ENCODE measurements around the gene DEFB128. TPM values are rescaled to one million over a fixed set of nuclear protein-coding genes. Genes with fewer than 3 reads are reported as not detected.

The DEFB128 gene
- total RNA-seq (2011; cell fraction: chromatin; rRNA removed; ENCODE audit: low replicate concordance) = not detected in 2 replicates
- not detected in 2 replicates for total RNA-seq (2011; cell fraction: nucleolus; rRNA removed)
- not detected in 2 replicates for total RNA-seq (2011; cell fraction: nucleoplasm; rRNA removed)
- total RNA-seq (2014; rRNA removed) (not detected in 2 replicates), total RNA-seq (2014; rRNA removed; fragmentation: Illumina TruSeq; extraction: Trizol) (not detected in 2 replicates), total RNA-seq (2015; rRNA removed; fragmentation: Illumina TruSeq; extraction: Trizol) (not detected in 2 replicates), total RNA-seq (2021) (not detected in 2 replicates), polyA plus RNA-seq (2011; rRNA removed) (not detected in 2 replicates), polyA plus RNA-seq (2014; fragmentation: Illumina TruSeq; extraction: Trizol) (not detected in 2 replicates), polyA plus RNA-seq (2014; fragmentation: Nextera tagmentation; extraction: Ambion mirVana) (not detected), polyA plus RNA-seq (2014; rRNA removed) (not detected in 2 replicates), polyA minus RNA-seq (2011; rRNA and poly(A)+ RNA removed) (not detected in 2 replicates), Bru-seq, nascent RNA (not detected), BruChase-seq, experiment 1, labeled RNA remaining after a 2-hour chase (not detected), BruChase-seq, experiment 2, labeled RNA remaining after a 6-hour chase (not detected)
- not detected in 2 replicates for polyA plus RNA-seq (2011; cell fraction: cytosol; rRNA removed)
- polyA plus RNA-seq (2011; cell fraction: nucleus; rRNA removed) = not detected in 2 replicates
- polyA plus RNA-seq (2012) = not detected in 2 replicates
- not detected in 2 replicates for polyA minus RNA-seq (2011; cell fraction: cytosol; rRNA and poly(A)+ RNA removed)
- not detected in 2 replicates for polyA minus RNA-seq (2011; cell fraction: nucleus; rRNA and poly(A)+ RNA removed)
- long read RNA-seq, experiment 1 = 0 reads
- long read RNA-seq, experiment 2 = 0 reads
- long read RNA-seq, experiment 3 = 0 reads

GRCh38 chr20:189611-190010 is at the start of gene DEFB128:
Gene DEFB128 (minus strand): TSS chr20:189711. CDS start chr20:189623, 88 bp downstream.
- in situ Hi-C loops (cut with MboI) = no loop called here
- WGBS (ENCODE audit: insufficient coverage, low coverage, missing lambda C conversion rate) = 6% methylated on average over 4 of the region's 7 CpGs
- CTCF ChIA-PET (ENCODE audit: low intra/inter-chr PET ratio) = no interaction called here
- no peak for TF ChIP-seq SAFB (IDR thresholded peaks at IDR 0.05; ENCODE audit: borderline replicate concordance, low read depth, low read length)
- TF ChIP-seq IFI16 (CRISPR knock-in tag; IDR thresholded peaks at IDR 0.05) = no peak
- TF ChIP-seq HDAC2 (IDR thresholded peaks at IDR 0.05) = no peak
- TF ChIP-seq ZNF174 (CRISPR knock-in tag; IDR thresholded peaks at IDR 0.05) = no peak
- no peak for TF ChIP-seq ID3 (CRISPR knock-in tag; IDR thresholded peaks at IDR 0.05)
- no peak for TF ChIP-seq ID3 (tag; IDR thresholded peaks at IDR 0.05)
- no peak for TF ChIP-seq TEAD2 (tag; IDR thresholded peaks at IDR 0.05)
- no peak for TF ChIP-seq HMG20A (CRISPR knock-in tag; conservative IDR thresholded peaks at IDR 0.05)
- no peak for TF ChIP-seq ZC3H4 (CRISPR knock-in tag; IDR thresholded peaks at IDR 0.05; ENCODE audit: borderline replicate concordance)
- TF ChIP-seq, protein P1, sequence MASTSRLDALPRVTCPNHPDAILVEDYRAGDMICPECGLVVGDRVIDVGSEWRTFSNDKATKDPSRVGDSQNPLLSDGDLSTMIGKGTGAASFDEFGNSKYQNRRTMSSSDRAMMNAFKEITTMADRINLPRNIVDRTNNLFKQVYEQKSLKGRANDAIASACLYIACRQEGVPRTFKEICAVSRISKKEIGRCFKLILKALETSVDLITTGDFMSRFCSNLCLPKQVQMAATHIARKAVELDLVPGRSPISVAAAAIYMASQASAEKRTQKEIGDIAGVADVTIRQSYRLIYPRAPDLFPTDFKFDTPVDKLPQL (IDR thresholded peaks at IDR 0.05; ENCODE audit: extremely low read depth, insufficient read length) = no peak
- no peak for TF ChIP-seq THRB (CRISPR knock-in tag; conservative IDR thresholded peaks at IDR 0.05)
- no peak for TF ChIP-seq PRMT5 (CRISPR knock-in tag; IDR thresholded peaks at IDR 0.05)
- no peak for TF ChIP-seq ZBTB43 (CRISPR knock-in tag; IDR thresholded peaks at IDR 0.05)
- no peak for TF ChIP-seq ERF (CRISPR knock-in tag; IDR thresholded peaks at IDR 0.05)
- TF ChIP-seq ZNF217 (CRISPR knock-in tag; IDR thresholded peaks at IDR 0.05) = no peak
- TF ChIP-seq, protein P2, sequence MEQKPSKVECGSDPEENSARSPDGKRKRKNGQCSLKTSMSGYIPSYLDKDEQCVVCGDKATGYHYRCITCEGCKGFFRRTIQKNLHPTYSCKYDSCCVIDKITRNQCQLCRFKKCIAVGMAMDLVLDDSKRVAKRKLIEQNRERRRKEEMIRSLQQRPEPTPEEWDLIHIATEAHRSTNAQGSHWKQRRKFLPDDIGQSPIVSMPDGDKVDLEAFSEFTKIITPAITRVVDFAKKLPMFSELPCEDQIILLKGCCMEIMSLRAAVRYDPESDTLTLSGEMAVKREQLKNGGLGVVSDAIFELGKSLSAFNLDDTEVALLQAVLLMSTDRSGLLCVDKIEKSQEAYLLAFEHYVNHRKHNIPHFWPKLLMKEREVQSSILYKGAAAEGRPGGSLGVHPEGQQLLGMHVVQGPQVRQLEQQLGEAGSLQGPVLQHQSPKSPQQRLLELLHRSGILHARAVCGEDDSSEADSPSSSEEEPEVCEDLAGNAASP (IDR thresholded peaks at IDR 0.05) = no peak

More at GRCh38 chr20:189611-190010, at the start of gene DEFB128:
- Histone ChIP-seq H3K4me2 (ENCODE audit: insufficient read depth, low read length) (no peak within 1 kb of the TSS), H2AFZ (ENCODE audit: low read depth, low read length) (no peak within 1 kb of the TSS), H3K79me2 (ENCODE audit: control insufficient read depth, insufficient read depth, low read length) (no peaks in the 10 kb centered on the region), H3K9ac (ENCODE audit: insufficient read depth in 1 of 2, low read depth in 2 of 2, low read length in 2 of 2) (no peak within 1 kb of the TSS), H3K27me3 (ENCODE audit: control insufficient read depth in 2 of 2, insufficient read depth in 2 of 2, low read length in 2 of 2) (no peaks in the 10 kb centered on the region; a peak in 2 of 5 replicates), H3K9me1 (ENCODE audit: control insufficient read depth, insufficient read depth, low read length) (no peaks in the 10 kb centered on the region), H4K20me1 (replicated peaks; ENCODE audit: control insufficient read depth, insufficient read depth, low read length) (no peaks in the 10 kb centered on the region), H3K4me3 (no peak within 1 kb of the TSS), H3K36me3 (ENCODE audit: control insufficient read depth, insufficient read depth, low read length) (no peaks in the 10 kb centered on the region), H3K4me1 (replicated peaks in 1 of 2; ENCODE audit: control insufficient read depth in 2 of 2, insufficient read depth in 2 of 2, low read length in 2 of 2) (no peaks in the 10 kb centered on the region), H3K27ac (ENCODE audit: extremely low read depth, low read depth, low read length) (no peak within 1 kb of the TSS), H3K9me3 (replicated peaks; ENCODE audit: control insufficient read depth, insufficient read depth, low read depth, low read length) (no peaks in the 10 kb centered on the region)
- POLR2A ChIA-PET = interaction anchor here (1.2 kb wide), 1 partner anchor 26 kb away, joined by 3 read pairs; no protein-coding TSS in a partner anchor
- FAIRE-seq (no peak), ATAC-seq (no peak), DNase-seq (ENCODE audit: extremely low read depth in 1 of 4, low spot score in 3 of 4) (no peak)
- intact Hi-C loops (cut with micrococcal nuclease) = no loop called here
- no TSS peak for BruUV-seq (replicated peaks)

All from K562 (cell line).